C4-2B (cell line): ENCODE measurements around the gene PLCG2.

Source experiments
- H3K27ac ChIP-seq: fragments of 450-650 bp; 2 replicates; pipeline ENCODE4 v1.5.1; 2017
- CTCF ChIP-seq: fragments of 450-650 bp; conservative IDR thresholded peaks from 2 replicates; pipeline ENCODE4 v1.5.1; 2017; ENCODE audit warnings: mild to moderate bottlenecking
- ZFX ChIP-seq: fragments of 450-650 bp; IDR thresholded peaks from 2 replicates; pipeline ENCODE4 v1.6.1; 2017

The PLCG2 gene

GRCh38 chr16:81841722-81842121 lies 62.6 kb downstream of the PLCG2 start:
- TF ChIP-seq ZFX (no peak), CTCF (no peak)
- no peak overlapping the region for H3K27ac ChIP-seq

GRCh38 chr16:81842564-81843242 lies 63.6 kb downstream of the PLCG2 start:
- no peak overlapping the region for H3K27ac ChIP-seq
- TF ChIP-seq CTCF (no peak; the same call in 1 of the 2 replicates), ZFX (no peak)

GRCh38 chr16:81843243-81843582 lies 64.1 kb downstream of the PLCG2 start:
- no peak for TF ChIP-seq ZFX
- no peak for TF ChIP-seq CTCF
- no peak overlapping the region for H3K27ac ChIP-seq

GRCh38 chr16:81843683-81844082 lies 64.6 kb downstream of the PLCG2 start:
- TF ChIP-seq ZFX (no peak), CTCF (no peak)
- no peak overlapping the region for H3K27ac ChIP-seq

GRCh38 chr16:81846105-81846504 lies 67.0 kb downstream of the PLCG2 start:
- no peak overlapping the region for H3K27ac ChIP-seq

GRCh38 chr16:81848306-81848853 lies 69.3 kb downstream of the PLCG2 start:
- TF ChIP-seq CTCF (no peak), ZFX (no peak)
- no peak overlapping the region for H3K27ac ChIP-seq

More at GRCh38 chr16:81846105-81846504, 67.0 kb downstream of the PLCG2 start:
- TF ChIP-seq ZFX (no peak), CTCF (no peak)

- TF ChIP-seq ZFX (no peak), CTCF (no peak)
- H3K27ac ChIP-seq = no peak overlapping the region
These were observed 71.3 kb downstream of the PLCG2 start for GRCh38 chr16:81850197-81850944.
